ENCODE results near the gene RGS1.

RGS1 gene

DNA sequence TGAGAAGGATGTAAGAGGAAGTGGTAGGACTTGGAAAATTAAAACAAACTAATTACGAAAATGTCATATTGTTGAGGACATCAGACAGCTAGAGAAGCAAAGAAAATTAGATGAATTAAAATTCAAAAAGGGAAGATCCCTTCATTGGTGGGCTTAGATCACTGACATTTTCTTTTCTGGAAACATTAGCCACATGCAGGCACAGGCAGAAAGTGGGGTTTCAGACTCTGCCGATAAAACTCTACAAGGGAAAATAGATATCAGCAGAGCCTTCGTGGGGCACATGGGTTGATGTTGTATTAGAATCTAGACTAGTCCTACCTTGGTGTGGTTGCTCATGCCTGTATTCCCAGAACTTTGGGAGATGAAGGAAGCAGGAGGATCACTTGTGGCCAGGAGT, 12.4 kb upstream of the RGS1 start:
- H3K9ac ChIP-seq: no peak overlapping the region
- no peak overlapping the region for H2AFZ ChIP-seq (ENCODE audit: low read depth)
- H4K20me1 ChIP-seq (ENCODE audit: insufficient read depth): no peaks in the 10 kb centered on the region
- no peak overlapping the region for H3K4me3 ChIP-seq (IDR thresholded peaks at IDR 0.05; ENCODE audit: insufficient read depth, low read depth, low read length)
- H3K4me1 ChIP-seq (ENCODE audit: low read depth, poor library complexity, severe bottlenecking): peaks cover 20% of the 10 kb centered on the region
- no peaks in the 10 kb centered on the region for H3K36me3 ChIP-seq (ENCODE audit: insufficient read depth)
- H3K79me2 ChIP-seq (ENCODE audit: insufficient read depth, low read depth): no peaks in the 10 kb centered on the region
- H3K27ac ChIP-seq: no peak overlapping the region
- TF ChIP-seq, protein P1, sequence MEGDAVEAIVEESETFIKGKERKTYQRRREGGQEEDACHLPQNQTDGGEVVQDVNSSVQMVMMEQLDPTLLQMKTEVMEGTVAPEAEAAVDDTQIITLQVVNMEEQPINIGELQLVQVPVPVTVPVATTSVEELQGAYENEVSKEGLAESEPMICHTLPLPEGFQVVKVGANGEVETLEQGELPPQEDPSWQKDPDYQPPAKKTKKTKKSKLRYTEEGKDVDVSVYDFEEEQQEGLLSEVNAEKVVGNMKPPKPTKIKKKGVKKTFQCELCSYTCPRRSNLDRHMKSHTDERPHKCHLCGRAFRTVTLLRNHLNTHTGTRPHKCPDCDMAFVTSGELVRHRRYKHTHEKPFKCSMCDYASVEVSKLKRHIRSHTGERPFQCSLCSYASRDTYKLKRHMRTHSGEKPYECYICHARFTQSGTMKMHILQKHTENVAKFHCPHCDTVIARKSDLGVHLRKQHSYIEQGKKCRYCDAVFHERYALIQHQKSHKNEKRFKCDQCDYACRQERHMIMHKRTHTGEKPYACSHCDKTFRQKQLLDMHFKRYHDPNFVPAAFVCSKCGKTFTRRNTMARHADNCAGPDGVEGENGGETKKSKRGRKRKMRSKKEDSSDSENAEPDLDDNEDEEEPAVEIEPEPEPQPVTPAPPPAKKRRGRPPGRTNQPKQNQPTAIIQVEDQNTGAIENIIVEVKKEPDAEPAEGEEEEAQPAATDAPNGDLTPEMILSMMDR (conservative IDR thresholded peaks at IDR 0.05; ENCODE audit: low read depth, low read length): no peak
- no peak overlapping the region for H3K4me2 ChIP-seq
- no peaks in the 10 kb centered on the region for H3K27me3 ChIP-seq (ENCODE audit: insufficient read depth, low read depth)

DNA sequence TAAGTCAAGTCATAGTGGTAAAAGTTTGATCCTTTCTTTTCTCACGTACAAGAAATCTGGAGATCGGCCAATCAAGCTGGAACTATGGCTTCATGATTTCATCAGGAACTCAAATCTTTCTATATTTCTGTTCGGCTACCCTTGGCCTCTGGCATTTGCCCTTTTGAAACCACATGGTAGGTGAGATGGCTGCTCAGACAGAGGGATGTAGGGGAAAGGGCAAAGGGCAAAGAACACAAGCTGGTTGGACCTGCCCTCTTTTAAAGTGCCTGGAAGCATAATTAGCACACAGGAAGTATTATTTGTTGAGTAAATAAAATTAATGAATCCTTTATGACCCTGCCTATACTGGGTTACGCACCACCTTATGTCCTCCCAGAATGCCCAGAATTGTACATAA, 11.5 kb upstream of the RGS1 start:
- Histone ChIP-seq H4K20me1 (ENCODE audit: insufficient read depth) (no peaks in the 10 kb centered on the region), H3K27ac (no peak overlapping the region), H3K79me2 (ENCODE audit: insufficient read depth, low read depth) (no peaks in the 10 kb centered on the region), H3K4me2 (no peak overlapping the region), H3K36me3 (ENCODE audit: insufficient read depth) (no peaks in the 10 kb centered on the region), H2AFZ (ENCODE audit: low read depth) (no peak overlapping the region), H3K4me1 (ENCODE audit: low read depth, poor library complexity, severe bottlenecking) (peaks cover 25% of the 10 kb centered on the region), H3K27me3 (ENCODE audit: insufficient read depth, low read depth) (no peaks in the 10 kb centered on the region), H3K9ac (no peak overlapping the region), H3K4me3 (IDR thresholded peaks at IDR 0.05; ENCODE audit: insufficient read depth, low read depth, low read length) (no peak overlapping the region)
- TF ChIP-seq, protein P1 (conservative IDR thresholded peaks at IDR 0.05; ENCODE audit: low read depth, low read length): no peak

DNA sequence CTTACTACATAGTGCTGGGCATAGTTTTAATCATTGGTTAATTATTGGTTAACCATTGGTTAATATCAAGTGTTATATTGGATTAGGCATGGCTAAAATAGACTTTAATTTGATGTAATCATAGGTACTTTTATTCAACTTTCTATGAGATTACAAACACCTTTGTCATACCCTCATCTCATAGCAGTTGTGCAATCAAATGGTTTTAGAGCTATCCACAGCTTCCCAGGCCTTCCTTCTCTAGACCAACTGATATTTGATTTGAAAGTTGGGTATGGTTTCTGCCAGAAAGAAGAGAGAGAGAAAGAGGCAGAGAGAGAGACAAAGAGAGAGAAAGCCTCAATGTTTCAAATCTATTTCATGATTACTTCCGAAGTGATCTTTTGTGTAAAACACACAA, 9.6 kb upstream of the RGS1 start:
- H3K4me3 ChIP-seq (IDR thresholded peaks at IDR 0.05; ENCODE audit: insufficient read depth, low read depth, low read length): no peak overlapping the region
- H3K27ac ChIP-seq: no peak overlapping the region
- H3K4me1 ChIP-seq (ENCODE audit: low read depth, poor library complexity, severe bottlenecking): peaks cover 36% of the 10 kb centered on the region
- no peaks in the 10 kb centered on the region for H3K79me2 ChIP-seq (ENCODE audit: insufficient read depth, low read depth)
- H3K4me2 ChIP-seq: no peak overlapping the region
- TF ChIP-seq, protein P1 (conservative IDR thresholded peaks at IDR 0.05; ENCODE audit: low read depth, low read length): no peak
- no peaks in the 10 kb centered on the region for H3K27me3 ChIP-seq (ENCODE audit: insufficient read depth, low read depth)
- no peaks in the 10 kb centered on the region for H4K20me1 ChIP-seq (ENCODE audit: insufficient read depth)
- H2AFZ ChIP-seq (ENCODE audit: low read depth): no peak overlapping the region
- no peaks in the 10 kb centered on the region for H3K36me3 ChIP-seq (ENCODE audit: insufficient read depth)
- H3K9ac ChIP-seq: no peak overlapping the region

DNA sequence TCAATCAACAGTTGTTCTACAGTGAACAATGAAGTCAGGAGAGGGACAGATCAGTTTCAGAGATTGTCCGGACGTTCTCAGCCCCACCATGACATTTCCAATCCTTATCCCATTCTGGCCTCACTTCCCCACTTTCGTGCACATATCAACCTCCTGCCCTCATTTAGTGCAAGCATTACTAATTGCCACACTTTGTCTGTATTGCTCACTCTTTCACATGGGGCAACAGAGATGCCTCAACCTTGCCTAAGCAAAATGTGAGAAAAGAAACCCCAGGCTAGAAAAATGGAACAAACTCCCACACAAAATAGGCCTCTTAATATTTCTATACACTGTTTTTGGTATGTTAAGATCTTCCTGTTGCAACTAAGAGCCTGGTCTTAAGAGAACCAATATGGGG, 8.9 kb upstream of the RGS1 start:
- Histone ChIP-seq H3K36me3 (ENCODE audit: insufficient read depth) (no peaks in the 10 kb centered on the region), H3K27ac (no peak overlapping the region), H2AFZ (ENCODE audit: low read depth) (no peak overlapping the region), H3K4me3 (IDR thresholded peaks at IDR 0.05; ENCODE audit: insufficient read depth, low read depth, low read length) (no peak overlapping the region), H3K4me2 (no peak overlapping the region), H3K27me3 (ENCODE audit: insufficient read depth, low read depth) (no peaks in the 10 kb centered on the region), H3K9ac (no peak overlapping the region), H4K20me1 (ENCODE audit: insufficient read depth) (no peaks in the 10 kb centered on the region), H3K79me2 (ENCODE audit: insufficient read depth, low read depth) (no peaks in the 10 kb centered on the region), H3K4me1 (ENCODE audit: low read depth, poor library complexity, severe bottlenecking) (peaks cover 42% of the 10 kb centered on the region)
- TF ChIP-seq, protein P1 (conservative IDR thresholded peaks at IDR 0.05; ENCODE audit: low read depth, low read length): no peak
